ENCODE measurements around the gene ACSM5.

GRCh38 chr16:20369452-20370054 is 39.8 kb upstream of the ACSM5 start:
- TF ChIP-seq CTCF (IDR thresholded peaks at IDR 0.05) (no peak), POLR2A (IDR thresholded peaks at IDR 0.05) (no peak)
